GM08714 (cell line): Measurements from ENCODE around the gene PDILT.

Experiments
- H3K4me3 ChIP-seq: fragments of 200-500 bp; sonication (Bioruptor generic); 2 replicates; pipeline ENCODE4 v1.5.1; 2014; ENCODE audit warnings: mild to moderate bottlenecking, low read length, inconsistent platforms
- ZNF274 ChIP-seq: IDR thresholded peaks from 2 replicates; pipeline ENCODE4 v1.6.1; 2012; ENCODE audit warnings: mild to moderate bottlenecking, low read depth, low read length

Gene PDILT

DNA sequence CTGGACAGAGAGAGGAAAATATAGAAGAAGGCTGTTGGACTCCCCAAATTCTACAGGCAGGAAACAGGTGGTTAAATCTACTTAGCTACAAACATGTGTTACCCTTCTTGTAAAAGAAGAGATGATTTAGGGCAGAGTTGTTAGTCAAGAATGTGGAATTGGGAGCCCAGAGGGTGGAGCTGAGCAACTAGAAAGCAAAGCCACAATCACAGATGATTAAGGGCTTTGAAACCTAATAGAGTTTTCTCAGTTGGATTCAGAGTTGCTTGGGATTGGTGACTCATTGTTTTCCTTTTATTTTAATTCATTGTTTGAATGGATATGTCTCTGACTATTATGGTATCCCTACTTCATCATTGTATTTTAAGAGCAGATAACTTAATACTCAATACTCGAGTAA is 11.0 kb upstream of the PDILT start:
- H3K4me3 ChIP-seq, result no peak overlapping the region
- no peak for TF ChIP-seq ZNF274

DNA sequence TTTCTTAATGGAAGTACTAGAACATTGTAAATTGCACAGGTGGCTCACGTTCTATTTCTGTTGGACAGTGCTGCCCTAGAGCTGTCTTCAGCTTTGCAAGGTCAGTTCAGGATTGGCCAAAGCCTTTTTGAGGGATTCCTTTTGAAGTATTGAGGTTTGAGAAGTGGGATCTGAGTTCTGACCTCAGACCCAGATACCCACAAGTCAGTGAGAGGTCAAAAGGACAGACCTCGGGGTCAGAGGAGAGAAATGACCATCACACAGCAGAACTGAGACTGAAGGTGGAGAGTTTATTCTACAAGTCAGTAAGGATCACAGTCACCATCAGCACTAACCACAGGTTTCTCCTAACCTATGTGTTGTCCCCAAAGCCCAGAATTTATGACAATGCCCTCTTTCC is 6.5 kb upstream of the PDILT start:
- no peak for TF ChIP-seq ZNF274

DNA sequence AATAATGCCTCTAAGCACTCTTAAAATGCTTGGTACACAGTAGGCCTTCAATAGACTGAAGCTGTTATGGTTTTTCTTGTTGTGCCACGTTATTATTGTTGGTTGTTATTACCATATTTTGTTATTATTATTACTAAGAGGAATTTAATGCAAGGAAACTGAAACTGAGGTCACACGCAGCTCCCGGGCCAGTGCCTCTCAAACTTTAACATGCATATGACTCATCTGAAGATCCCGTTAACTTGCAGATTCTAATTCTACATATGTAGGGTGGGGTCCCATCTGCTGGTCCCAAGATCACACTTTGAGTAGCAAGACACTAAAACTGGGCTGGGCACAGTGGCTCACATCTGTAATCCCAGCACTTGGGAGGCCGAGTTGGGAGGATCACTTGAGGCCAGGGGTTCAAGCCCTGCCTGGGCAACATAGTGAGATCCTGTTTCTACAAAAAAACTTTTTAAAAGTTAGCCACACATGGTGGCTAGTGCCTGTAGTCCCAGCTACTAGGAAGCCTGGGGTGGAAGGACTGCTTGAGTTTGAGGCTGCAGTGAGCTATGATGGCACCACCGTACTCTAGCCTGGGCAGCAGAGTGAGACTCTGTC is 5.7 kb upstream of the PDILT start:
- TF ChIP-seq ZNF274, result no peak

More for the DNA sequence above, 6.5 kb upstream of the PDILT start:
- no peak overlapping the region for H3K4me3 ChIP-seq

DNA sequence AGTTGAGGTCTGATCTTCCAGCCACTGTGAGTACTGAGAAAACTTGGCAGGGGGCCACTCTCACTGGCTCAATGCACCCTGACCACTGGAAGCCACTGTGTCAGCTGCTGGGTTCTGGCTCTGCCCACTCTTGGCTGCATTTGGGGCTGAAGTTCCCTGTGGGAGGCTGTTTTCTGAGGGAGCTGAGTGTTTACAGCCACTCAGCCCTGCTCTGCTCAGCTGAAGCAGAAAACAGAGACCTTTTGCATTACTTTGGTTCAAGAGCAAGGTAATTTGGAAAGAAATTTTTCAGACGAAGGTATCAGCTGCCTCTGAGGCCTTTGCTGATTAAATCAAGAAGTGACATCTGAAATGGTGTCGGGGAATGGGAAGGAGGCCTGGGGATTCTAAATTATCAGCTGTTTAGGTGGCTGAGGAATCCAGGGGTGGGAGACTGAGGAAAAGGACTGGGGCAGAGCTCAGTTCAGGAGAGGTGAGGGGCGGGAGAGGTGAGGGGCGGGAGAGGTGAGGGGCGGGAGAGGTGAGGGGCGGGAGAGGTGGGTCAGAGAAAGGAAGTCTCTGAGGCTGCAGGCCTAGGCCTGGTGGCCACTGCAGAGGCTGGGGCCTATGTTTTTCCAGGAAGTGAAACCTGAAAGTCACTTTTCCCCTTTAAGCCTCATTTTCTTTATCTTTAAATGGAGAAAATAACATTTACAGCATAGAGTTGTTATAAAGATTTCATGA is 5.0 kb upstream of the PDILT start, which contains the start of gene ACSM5:
Gene ACSM5, plus strand, starts transcription at position 137 of the 723 bp plus-strand sequence. CDS start 1,951 bp downstream, outside the sequence.
- TF ChIP-seq ZNF274, result no peak
- no peak within 1 kb of the TSS for H3K4me3 ChIP-seq

More for the DNA sequence above, 5.7 kb upstream of the PDILT start:
- H3K4me3 ChIP-seq, result no peak overlapping the region

DNA sequence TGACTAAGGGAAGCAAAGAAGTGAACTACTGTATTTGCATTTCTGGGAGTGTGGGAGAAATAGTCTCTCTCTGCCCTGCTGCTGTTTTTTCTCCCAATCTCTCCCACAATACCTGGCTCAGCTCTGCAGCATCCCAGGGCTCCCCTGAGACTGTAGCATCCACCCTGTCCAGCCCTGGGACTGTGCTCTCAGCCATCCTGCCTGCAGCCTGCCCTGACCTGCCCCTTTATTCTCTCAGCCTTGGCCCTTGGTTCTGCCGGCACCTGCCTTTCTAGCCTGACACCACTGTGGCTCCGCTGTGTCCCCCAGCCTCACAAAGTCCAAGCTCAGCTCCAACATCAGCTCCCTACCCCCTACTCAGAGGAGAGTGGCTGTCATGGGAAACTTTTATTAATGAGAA is 1.9 kb downstream of the PDILT start:
- H3K4me3 ChIP-seq, result no peak overlapping the region

DNA sequence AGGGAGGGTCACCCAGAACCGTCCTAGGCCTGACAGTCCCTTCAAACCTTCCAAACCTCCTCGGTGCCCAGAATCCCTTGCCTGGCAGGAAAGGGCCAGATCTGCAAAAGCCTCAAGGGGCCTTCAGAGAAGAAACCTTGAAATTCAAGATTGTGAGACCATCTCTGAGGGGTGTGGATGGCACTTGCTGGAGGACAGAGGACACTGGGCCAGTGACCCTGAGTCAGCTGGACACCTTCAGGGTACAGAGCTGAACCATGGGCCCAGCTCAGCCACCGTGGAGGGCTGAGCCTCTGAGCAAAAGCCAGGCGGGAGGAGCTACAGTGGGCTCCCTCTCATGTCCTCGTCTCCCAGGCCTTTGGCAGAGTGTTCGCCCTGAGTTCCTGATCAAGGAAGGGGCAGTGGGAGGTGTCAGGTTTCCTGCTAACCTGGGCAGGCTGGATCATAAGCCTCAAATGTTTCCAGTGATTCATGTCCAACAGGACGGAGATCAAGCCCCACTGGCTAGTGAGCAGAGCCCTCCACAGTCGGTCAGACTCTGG is 3.0 kb downstream of the PDILT start:
- H3K4me3 ChIP-seq, result no peak overlapping the region
- TF ChIP-seq ZNF274, result no peak

More for the DNA sequence above, 1.9 kb downstream of the PDILT start:
- TF ChIP-seq ZNF274, result no peak

DNA sequence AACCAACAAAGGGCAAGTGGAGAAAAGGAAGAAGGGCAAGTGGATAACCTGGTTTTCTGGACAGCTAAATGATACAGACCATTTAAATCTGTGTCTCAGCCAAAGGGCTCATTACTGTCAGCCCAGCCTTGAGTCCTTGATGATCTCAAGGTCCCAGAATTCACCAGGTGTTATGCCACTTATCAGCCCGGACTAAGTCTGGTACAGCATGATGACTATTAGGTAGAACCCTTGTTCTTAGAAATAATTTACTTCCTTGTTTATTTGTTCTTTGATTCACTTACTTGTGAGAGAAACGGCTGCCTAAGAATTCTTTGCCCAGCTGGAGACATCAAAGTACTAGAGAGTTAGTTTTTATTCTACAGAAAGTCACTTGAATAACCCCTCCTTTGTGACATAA is 3.5 kb downstream of the PDILT start:
- TF ChIP-seq ZNF274, result no peak
- H3K4me3 ChIP-seq, result no peak overlapping the region

DNA sequence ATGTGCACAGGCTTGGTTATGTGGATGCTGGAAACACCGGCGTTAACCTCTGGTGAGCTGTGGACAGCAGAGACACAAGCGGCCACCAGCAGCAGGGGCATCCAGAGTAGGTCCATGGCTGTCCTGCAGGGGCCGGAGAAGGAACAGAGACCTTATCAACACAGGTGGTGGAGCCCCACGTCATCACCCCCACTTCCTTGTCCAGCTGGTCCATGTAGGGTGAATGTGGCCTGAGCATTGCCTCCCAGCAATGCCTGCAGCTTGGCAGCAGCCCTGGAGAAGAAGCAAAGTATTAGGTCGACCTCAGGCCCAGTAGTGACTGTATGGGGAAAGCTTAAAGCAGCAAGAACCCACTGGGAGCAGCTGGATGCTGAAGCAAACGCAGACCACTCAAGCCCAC is 5.4 kb downstream of the PDILT start:
- no peak for TF ChIP-seq ZNF274
- no peak overlapping the region for H3K4me3 ChIP-seq

DNA sequence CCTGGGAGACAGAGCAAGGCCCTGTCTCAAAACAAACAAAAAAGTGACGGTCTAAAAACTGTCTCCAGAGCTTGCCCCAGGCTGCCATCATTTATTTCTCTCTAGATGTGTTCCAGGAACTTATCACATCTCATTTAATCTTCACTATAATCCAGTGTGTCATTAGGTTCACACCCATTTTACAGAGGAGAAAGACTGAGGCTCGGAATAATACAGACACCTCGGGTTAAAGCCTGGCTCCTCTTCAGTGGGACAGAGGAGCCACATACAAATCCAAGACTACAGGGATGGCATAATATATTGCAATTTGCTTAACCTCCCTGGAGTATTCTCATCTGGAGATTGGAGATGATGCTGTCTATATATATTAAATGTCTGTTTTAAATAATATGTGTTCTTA is 5.9 kb downstream of the PDILT start:
- no peak for TF ChIP-seq ZNF274
- H3K4me3 ChIP-seq, result no peak overlapping the region

DNA sequence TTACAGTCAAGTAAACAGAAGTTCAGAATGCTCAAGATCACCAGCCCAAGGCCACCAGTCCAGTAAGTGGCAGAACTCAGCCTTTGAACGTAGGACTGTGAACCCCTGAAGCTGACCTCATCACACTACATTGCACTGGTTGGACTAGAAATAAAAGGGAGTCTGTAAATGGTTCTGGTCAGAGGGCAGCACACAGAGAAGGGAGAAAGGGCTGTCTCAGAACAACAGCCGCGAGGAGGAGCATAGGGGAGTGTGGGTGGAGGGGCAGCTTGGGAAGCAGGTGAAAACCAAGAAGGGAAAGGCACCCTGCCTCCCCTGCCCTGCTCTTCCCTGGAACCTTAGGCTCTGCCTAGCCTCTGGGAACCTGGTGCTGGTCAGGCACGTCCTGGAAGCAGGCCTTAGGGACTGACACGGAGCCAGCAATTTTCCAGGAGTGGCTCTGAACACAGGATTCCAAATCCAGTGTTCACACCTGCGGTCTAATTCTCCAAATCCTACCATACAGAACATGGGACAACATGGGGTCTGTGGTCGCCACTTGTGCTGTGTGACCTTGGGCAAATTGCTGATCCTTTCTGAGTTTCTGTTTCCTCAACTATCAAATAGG is 7.0 kb downstream of the PDILT start:
- no peak for TF ChIP-seq ZNF274
- no peak overlapping the region for H3K4me3 ChIP-seq

DNA sequence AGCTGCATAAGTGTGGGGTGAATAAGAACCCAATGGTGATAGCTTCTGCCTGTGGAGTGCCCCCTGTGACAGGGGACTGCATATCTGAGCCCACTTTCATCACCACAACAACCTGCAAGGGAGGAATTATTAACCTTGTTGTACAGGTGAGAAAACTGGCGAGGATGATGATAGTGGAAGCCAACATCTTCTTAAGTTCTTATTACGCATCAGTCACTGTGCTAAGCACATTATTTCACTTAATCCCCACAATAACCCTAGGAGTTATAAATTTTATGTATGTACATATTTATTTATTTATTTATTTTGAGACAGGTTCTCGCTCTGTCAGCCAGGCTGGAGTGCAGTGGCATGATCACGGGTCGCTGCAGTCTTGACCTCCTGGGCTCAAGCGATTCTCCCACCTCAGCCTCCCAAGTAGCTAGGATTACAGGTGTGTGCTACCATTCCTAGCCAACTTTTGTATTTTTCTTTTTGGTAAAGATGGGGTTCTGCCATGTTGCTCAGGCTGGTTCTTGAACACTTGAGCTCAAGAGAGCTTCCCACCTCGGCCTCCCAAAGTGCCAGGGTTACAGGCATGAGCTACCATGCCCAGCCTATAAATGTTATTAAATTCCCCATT is 7.6 kb downstream of the PDILT start:
- H3K4me3 ChIP-seq, result no peak overlapping the region
- no peak for TF ChIP-seq ZNF274

DNA sequence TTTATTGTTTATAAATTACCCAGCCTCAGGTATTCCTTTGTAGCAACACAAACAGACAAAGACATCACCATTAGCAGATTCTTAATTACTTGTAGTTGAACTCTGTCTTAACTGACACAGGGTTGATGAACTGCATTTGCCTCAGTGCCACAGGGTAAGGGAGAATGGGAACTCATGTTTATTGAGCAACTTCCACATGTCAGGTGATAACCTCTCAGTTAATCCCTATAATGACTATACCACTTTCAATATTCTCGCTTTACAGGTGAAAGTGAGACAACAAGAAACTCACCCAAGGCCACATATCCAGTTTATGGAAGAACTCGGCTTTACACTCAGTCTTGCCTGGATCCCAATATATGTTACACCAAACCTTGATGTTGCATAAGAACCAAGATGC is 8.6 kb downstream of the PDILT start:
- no peak for TF ChIP-seq ZNF274
- no peak overlapping the region for H3K4me3 ChIP-seq

DNA sequence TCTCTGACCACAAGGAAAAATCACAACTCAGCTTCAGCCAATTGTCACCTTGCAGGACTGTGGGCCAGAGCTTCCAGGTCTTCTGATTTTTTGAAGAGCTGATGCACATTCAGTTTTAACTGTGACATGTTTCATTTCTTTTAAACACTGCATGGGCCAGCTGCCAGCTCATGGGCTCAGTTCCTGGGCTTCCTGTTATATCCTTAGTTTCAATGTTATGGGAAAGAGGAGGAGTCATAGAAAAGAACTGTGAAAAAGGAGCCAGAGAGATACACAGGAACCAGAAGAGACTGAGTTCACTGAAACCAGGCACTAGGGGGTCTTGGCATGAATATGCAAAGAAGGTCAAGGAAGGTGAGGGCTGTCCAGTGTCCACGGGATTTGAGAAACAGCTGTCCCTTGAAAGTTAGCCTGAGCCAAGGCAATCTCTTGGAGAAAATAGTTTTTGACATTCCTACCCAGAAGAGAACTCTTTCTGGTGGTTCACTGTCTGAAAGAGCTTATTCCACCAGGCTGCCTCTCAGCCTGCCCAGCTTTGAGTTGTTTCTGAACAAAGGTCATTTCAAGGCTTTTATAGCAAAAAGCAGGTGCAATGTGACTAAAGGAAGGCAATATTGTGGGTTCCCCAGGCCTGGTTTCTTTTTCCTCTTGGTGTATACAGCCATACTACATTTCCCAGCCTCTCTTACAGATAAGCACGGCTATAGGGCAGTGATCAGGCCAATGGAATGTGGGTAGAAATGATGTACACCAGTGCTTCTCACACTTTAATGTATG is 10.5 kb downstream of the PDILT start:
- no peak overlapping the region for H3K4me3 ChIP-seq
- TF ChIP-seq ZNF274, result no peak

DNA sequence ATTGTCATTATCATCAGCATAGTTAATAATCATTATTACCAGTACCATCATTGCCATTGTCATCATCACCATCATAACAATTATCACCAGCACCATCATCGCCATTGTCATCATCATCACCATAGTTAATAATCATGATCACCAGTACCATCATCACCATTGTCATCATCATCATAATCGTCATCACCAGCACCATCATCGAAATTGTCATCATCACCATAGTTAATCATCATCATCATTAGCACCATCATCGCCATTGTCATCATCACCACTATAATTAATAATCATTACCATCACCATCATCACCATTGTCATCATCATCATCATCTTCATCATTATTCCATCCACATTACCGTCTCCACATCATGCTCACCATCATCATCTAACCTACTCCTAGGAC is 13.5 kb downstream of the PDILT start:
- no peak overlapping the region for H3K4me3 ChIP-seq
- no peak for TF ChIP-seq ZNF274
